Measurements from ENCODE around the gene IDH2. TPM values are rescaled to one million over a fixed set of nuclear protein-coding genes. Genes with fewer than 3 reads are reported as not detected.
A peak's percentile ranks its signal among the peaks of the same experiment; 100 is the strongest.

The IDH2 gene
- polyA plus RNA-seq, 1 donor (not counting 4 experiments of a cell fraction or from before 2014, with no cell fraction given) = 27.9 TPM

- Histone ChIP-seq H3K4me3 (ENCODE audit: control insufficient read depth in 2 of 3, extremely low read depth in 1 of 3, insufficient read depth in 2 of 3, low read depth in 1 of 3, low read length in 3 of 3) (no peak overlapping the region), H3K79me2 (ENCODE audit: control insufficient read depth, insufficient read depth, low read length) (peaks cover 26% of the 10 kb centered on the region), H3K9me1 (ENCODE audit: control insufficient read depth, extremely low read depth, insufficient read depth, low read length) (peaks cover 4% of the 10 kb centered on the region), H3K4me1 (ENCODE audit: control insufficient read depth, extremely low read depth, insufficient read depth, low read length) (peaks cover 35% of the 10 kb centered on the region), H3K27ac (ENCODE audit: control insufficient read depth, insufficient read depth, low read length) (no peak overlapping the region), H3K9ac (ENCODE audit: control insufficient read depth, extremely low read depth, insufficient read depth, low read length) (no peak overlapping the region), H3K36me3 (ENCODE audit: control insufficient read depth in 2 of 2, extremely low read depth in 1 of 2, insufficient read depth in 2 of 2, low read length in 2 of 2) (peaks cover 0 to 2% of the 10 kb centered on the region in 2 experiments), H2AFZ (ENCODE audit: control insufficient read depth, low read length) (no peak overlapping the region), H4K20me1 (ENCODE audit: control insufficient read depth, extremely low read depth, insufficient read depth, low read length) (no peaks in the 10 kb centered on the region), H3K9me3 (ENCODE audit: control insufficient read depth, low read depth, low read length) (no peaks in the 10 kb centered on the region), H3K27me3 (ENCODE audit: control insufficient read depth, extremely low read depth, insufficient read depth, low read length) (no peaks in the 10 kb centered on the region), H3K4me2 (ENCODE audit: control insufficient read depth, extremely low read depth, insufficient read depth, low read depth, low read length) (no peak overlapping the region)
- dilution Hi-C loops (cut with MboI; ENCODE audit: extremely low pct_ligation_motif_present, low sequenced_read_pairs) = no loop called here
- no peak for FAIRE-seq
- no peak for TF ChIP-seq CTCF (optimal IDR thresholded peaks at IDR 0.05 in 1 of 3, IDR thresholded peaks at IDR 0.05 in 1 of 3, conservative IDR thresholded peaks at IDR 0.05 in 1 of 3; ENCODE audit: extremely low read depth in 1 of 3, insufficient read depth in 2 of 3, low read length in 3 of 3)
- no peak for TF ChIP-seq EZH2 (IDR thresholded peaks at IDR 0.05; ENCODE audit: low read length)
- no peak for DNase-seq (ENCODE audit: low read depth, low spot score)
Observed at GRCh38 chr15:90035840-90036230, 66.4 kb downstream of the IDH2 start.

- TF ChIP-seq CTCF (optimal IDR thresholded peaks at IDR 0.05 in 1 of 3, IDR thresholded peaks at IDR 0.05 in 1 of 3, conservative IDR thresholded peaks at IDR 0.05 in 1 of 3; ENCODE audit: extremely low read depth in 1 of 3, insufficient read depth in 2 of 3, low read length in 3 of 3) = no peak
- TF ChIP-seq EZH2 (IDR thresholded peaks at IDR 0.05; ENCODE audit: low read length) = no peak
- FAIRE-seq = no peak
- no peaks in the 10 kb centered on the region for H3K9me3 ChIP-seq (ENCODE audit: control insufficient read depth, low read depth, low read length)
- H2AFZ ChIP-seq (ENCODE audit: control insufficient read depth, low read length) = no peak overlapping the region
- dilution Hi-C loops (cut with MboI; ENCODE audit: extremely low pct_ligation_motif_present, low sequenced_read_pairs) = no loop called here
- peaks cover 0 to 2% of the 10 kb centered on the region in 2 experiments for H3K36me3 ChIP-seq (ENCODE audit: control insufficient read depth in 2 of 2, extremely low read depth in 1 of 2, insufficient read depth in 2 of 2, low read length in 2 of 2)
- peak overlapping the region; percentile 25 for H3K4me2 ChIP-seq (ENCODE audit: control insufficient read depth, extremely low read depth, insufficient read depth, low read depth, low read length)
- H3K27ac ChIP-seq (ENCODE audit: control insufficient read depth, insufficient read depth, low read length) = no peak overlapping the region
- no peak for DNase-seq (ENCODE audit: low read depth, low spot score)
- no peaks in the 10 kb centered on the region for H4K20me1 ChIP-seq (ENCODE audit: control insufficient read depth, extremely low read depth, insufficient read depth, low read length)
- H3K27me3 ChIP-seq (ENCODE audit: control insufficient read depth, extremely low read depth, insufficient read depth, low read length) = no peaks in the 10 kb centered on the region
- H3K79me2 ChIP-seq (ENCODE audit: control insufficient read depth, insufficient read depth, low read length) = peaks cover 28% of the 10 kb centered on the region
- peaks cover 32% of the 10 kb centered on the region for H3K4me1 ChIP-seq (ENCODE audit: control insufficient read depth, extremely low read depth, insufficient read depth, low read length)
- no peak overlapping the region for H3K4me3 ChIP-seq (ENCODE audit: control insufficient read depth in 2 of 3, extremely low read depth in 1 of 3, insufficient read depth in 2 of 3, low read depth in 1 of 3, low read length in 3 of 3)
- H3K9ac ChIP-seq (ENCODE audit: control insufficient read depth, extremely low read depth, insufficient read depth, low read length) = no peak overlapping the region
- peaks cover 3% of the 10 kb centered on the region for H3K9me1 ChIP-seq (ENCODE audit: control insufficient read depth, extremely low read depth, insufficient read depth, low read length)
Observed at GRCh38 chr15:90035095-90035839, 67.0 kb downstream of the IDH2 start.
